WI38 (cell line): ENCODE data around the gene TMEM150C.
"Not testable (repeated sequence)": the region's sequence is repeated elsewhere in the genome, so short reads cannot be mapped to it uniquely, and the experiment has no call there.

Experiments used
- H3K4me3 ChIP-seq: 2 replicates; pipeline ENCODE4 v1.5.1; 2011; ENCODE audit warnings: low read depth, mild to moderate bottlenecking, control low read depth, low read length
- CTCF ChIP-seq: IDR thresholded peaks from 2 replicates; pipeline ENCODE4 v1.5.1; 2012; ENCODE audit warnings: low read depth, mild to moderate bottlenecking, control low read depth, low read length

The TMEM150C gene

GRCh38 chr4:82489987-82490386 lies 71.8 kb downstream of the TMEM150C start:
- no peak overlapping the region for H3K4me3 ChIP-seq

GRCh38 chr4:82489076-82489475 lies 72.7 kb downstream of the TMEM150C start:
- TF ChIP-seq CTCF = no peak
- no peak overlapping the region for H3K4me3 ChIP-seq

More at GRCh38 chr4:82489987-82490386, 71.8 kb downstream of the TMEM150C start:
- no peak for TF ChIP-seq CTCF

GRCh38 chr4:82484996-82485783 lies 76.6 kb downstream of the TMEM150C start:
- H3K4me3 ChIP-seq = no peak overlapping the region
- no peak for TF ChIP-seq CTCF

GRCh38 chr4:82482387-82482786 lies 79.4 kb downstream of the TMEM150C start:
- TF ChIP-seq CTCF = no peak

GRCh38 chr4:82481506-82481840 lies 80.3 kb downstream of the TMEM150C start:
- no peak for TF ChIP-seq CTCF
- no peak overlapping the region for H3K4me3 ChIP-seq

More at GRCh38 chr4:82482387-82482786, 79.4 kb downstream of the TMEM150C start:
- no peak overlapping the region for H3K4me3 ChIP-seq

- H3K4me3 ChIP-seq = no peak overlapping the region
- TF ChIP-seq CTCF = no peak
Measured at GRCh38 chr4:82480771-82481505, 80.8 kb downstream of the TMEM150C start.

- H3K4me3 ChIP-seq = no peak overlapping the region
- TF ChIP-seq CTCF = no peak
Measured at GRCh38 chr4:82479562-82479961, 82.2 kb downstream of the TMEM150C start.

- not testable (repeated sequence) for H3K4me3 ChIP-seq
Measured at GRCh38 chr4:82477469-82477868, 84.3 kb downstream of the TMEM150C start.

- not testable (repeated sequence) for H3K4me3 ChIP-seq
Measured at GRCh38 chr4:82475931-82476330, 85.9 kb downstream of the TMEM150C start.
